ENCODE data around the gene LIPC. TPM values are rescaled to one million over a fixed set of nuclear protein-coding genes. Genes with fewer than 3 reads are reported as not detected.

The LIPC gene
- total and polyA plus RNA-seq, 10 of the 15 experiments (the other 5 are each of a cell fraction or from before 2014, with no cell fraction given): 0.06 to 0.31 (median 0.16) TPM; not detected in 1

GRCh38 chr15:58460116-58460790 lies 28.5 kb downstream of the LIPC start:
- in situ Hi-C loops (cut with MboI): no loop called here
- no peak overlapping the region for H3K4me2 ChIP-seq (ENCODE audit: control insufficient read depth, insufficient read depth)
- POLR2A ChIA-PET: interaction anchor here (1.2 kb wide), 1 partner anchor 13 kb away, joined by 3 read pairs; no protein-coding TSS in a partner anchor
- H3K4me1 ChIP-seq (ENCODE audit: control insufficient read depth, insufficient read depth, low read length): peaks cover 50% of the 10 kb centered on the region
- BruUV-seq (replicated peaks): no TSS peak
- H3K79me2 ChIP-seq (ENCODE audit: control insufficient read depth, insufficient read depth, low read length): no peaks in the 10 kb centered on the region
- H4K20me1 ChIP-seq (ENCODE audit: control insufficient read depth, insufficient read depth): no peaks in the 10 kb centered on the region
- H3K27me3 ChIP-seq (replicated peaks in 1 of 2; ENCODE audit: control insufficient read depth in 2 of 2, insufficient read depth in 2 of 2, low read length in 1 of 2): no peaks in the 10 kb centered on the region
- RAD21 ChIA-PET (ENCODE audit: unreplicated experiment): interaction anchor here (0.7 to 4.4 kb wide), 6 partner anchors 9 to 45 kb away, joined by 3 to 24 read pairs (median 3); no protein-coding TSS in a partner anchor
- SMC1A ChIA-PET (ENCODE audit: uncharacterized antibody, unreplicated experiment): interaction anchor here (0.6 to 5.0 kb wide), 6 partner anchors 7 to 262 kb away, joined by 3 to 51 read pairs (median 8); no protein-coding TSS in a partner anchor
- WGBS (ENCODE audit: insufficient coverage, insufficient replicate concordance, low lambda C conversion rate, missing lambda C conversion rate): 81% methylated on average over 10 of the region's 10 CpGs
- CTCF ChIA-PET: interaction anchor here (1.8 to 3.3 kb wide), 2 partner anchors 9 to 57 kb away, joined by 5 to 15 read pairs; no protein-coding TSS in a partner anchor
- no peak for DNase-seq (ENCODE audit: low read depth, low spot score)
- no peaks in the 10 kb centered on the region for H3K36me3 ChIP-seq (ENCODE audit: control insufficient read depth in 2 of 2, insufficient read depth in 2 of 2, low read length in 1 of 2)
- no peak for TF ChIP-seq ESRRA (IDR thresholded peaks at IDR 0.05; ENCODE audit: low read length)
- TF ChIP-seq HCFC1 (IDR thresholded peaks at IDR 0.05; ENCODE audit: low read length): no peak
- no peak for TF ChIP-seq EP300 (IDR thresholded peaks at IDR 0.05; ENCODE audit: borderline replicate concordance in 1 of 2, control insufficient read depth in 1 of 2, low read depth in 2 of 2, low read length in 2 of 2)
- TF ChIP-seq NKRF (conservative IDR thresholded peaks at IDR 0.05): no peak
- no peak for TF ChIP-seq CREB1 (IDR thresholded peaks at IDR 0.05; ENCODE audit: low read depth)
- no peak for TF ChIP-seq ZBTB33 (IDR thresholded peaks at IDR 0.05)
- TF ChIP-seq EGR1 (IDR thresholded peaks at IDR 0.05; ENCODE audit: borderline replicate concordance in 1 of 2, low read depth in 2 of 2, low read length in 2 of 2): no peak
- no peak for TF ChIP-seq BHLHE40 (IDR thresholded peaks at IDR 0.05; ENCODE audit: borderline replicate concordance in 1 of 2, low read depth in 2 of 2, low read length in 1 of 2)
- no peak for TF ChIP-seq ZNF687 (IDR thresholded peaks at IDR 0.05)
- TF ChIP-seq HDAC6 (IDR thresholded peaks at IDR 0.05; ENCODE audit: unreplicated experiment): no peak
- H3K9ac ChIP-seq (ENCODE audit: control insufficient read depth, insufficient read depth, low read length): no peak overlapping the region
- no peaks in the 10 kb centered on the region; the same call in 2 of the 3 replicates for H3K9me3 ChIP-seq (replicated peaks; ENCODE audit: control insufficient read depth, insufficient read depth, low read length)
- ATAC-seq: no peak
- intact Hi-C loops (cut with micrococcal nuclease; ENCODE audit: unreplicated experiment): no loop called here
- no peak overlapping the region for H2AFZ ChIP-seq (ENCODE audit: control insufficient read depth, low read depth, low read length)
- FAIRE-seq: no peak
- no peak overlapping the region for H3K27ac ChIP-seq (ENCODE audit: control insufficient read depth, insufficient read depth)
- no peak overlapping the region for H3K4me3 ChIP-seq

Data from GM12878 (cell line).